ENCODE data around the gene BRCA1. TPM values are rescaled to one million over a fixed set of nuclear protein-coding genes. Genes with fewer than 3 reads are reported as not detected.
"Not testable (repeated sequence)": the region's sequence is repeated elsewhere in the genome, so short reads cannot be mapped to it uniquely, and the experiment has no call there.

BRCA1 gene
- total RNA-seq, 1 experiment from 2014 or later: 50.8 TPM

GRCh38 chr17:43134774-43135453 is 9.8 kb upstream of the BRCA1 start:
- H3K9me3 Mint-ChIP-seq (ENCODE audit: unreplicated experiment): no peaks in the 10 kb centered on the region
- POLR2A ChIA-PET: no interaction called here

GRCh38 chr17:43133439-43133838 is 8.3 kb upstream of the BRCA1 start:
- H3K27me3 Mint-ChIP-seq (ENCODE audit: insufficient read depth, unreplicated experiment); H3K4me1 Mint-ChIP-seq (ENCODE audit: low read depth, unreplicated experiment); H3K4me3 ChIP-seq (ENCODE audit: low read depth, low read length); BruUV-seq (replicated peaks); intact Hi-C loops (cut with micrococcal nuclease; ENCODE audit: unreplicated experiment); H3K9me3 Mint-ChIP-seq (ENCODE audit: unreplicated experiment); DNase-seq; H3K9me3 ChIP-seq; H3K27ac Mint-ChIP-seq (ENCODE audit: unreplicated experiment); H3K36me3 ChIP-seq (ENCODE audit: control insufficient read depth, insufficient read depth, low read length); H3K4me1 ChIP-seq; POLR2A ChIA-PET; H3K4me3 Mint-ChIP-seq (ENCODE audit: unreplicated experiment); H3K27me3 ChIP-seq (replicated peaks; ENCODE audit: control insufficient read depth, insufficient read depth, low read length): not testable (repeated sequence)
- peaks cover 81% of the 10 kb centered on the region for H3K36me3 Mint-ChIP-seq (ENCODE audit: insufficient read depth, unreplicated experiment)
- CTCF ChIA-PET: interaction anchor here (0.6 kb wide), 1 partner anchor 372 kb away, joined by 3 read pairs; the partner anchor contains the start of gene RAMP2

More at GRCh38 chr17:43134774-43135453, 9.8 kb upstream of the BRCA1 start:
- Histone ChIP-seq H3K4me3 (ENCODE audit: low read depth, low read length) (no peak overlapping the region), H3K36me3 (ENCODE audit: control insufficient read depth, insufficient read depth, low read length) (peaks cover 8% of the 10 kb centered on the region; the same call in 1 of the 2 replicates), H3K9me3 (no peaks in the 10 kb centered on the region), H3K27me3 (replicated peaks; ENCODE audit: control insufficient read depth, insufficient read depth, low read length) (no peaks in the 10 kb centered on the region), H3K4me1 (no peaks in the 10 kb centered on the region)
- Mint-ChIP-seq H3K27ac (ENCODE audit: unreplicated experiment) (no peak overlapping the region), H3K36me3 (ENCODE audit: insufficient read depth, unreplicated experiment) (peaks cover 81% of the 10 kb centered on the region), H3K4me1 (ENCODE audit: low read depth, unreplicated experiment) (peaks cover 6% of the 10 kb centered on the region), H3K4me3 (ENCODE audit: unreplicated experiment) (no peak overlapping the region), H3K27me3 (ENCODE audit: insufficient read depth, unreplicated experiment) (no peaks in the 10 kb centered on the region)
- CTCF ChIA-PET: no interaction called here
- DNase-seq: no peak
- intact Hi-C loops (cut with micrococcal nuclease; ENCODE audit: unreplicated experiment): no loop called here
- BruUV-seq (replicated peaks): no TSS peak
- TF ChIP-seq CTCF (IDR thresholded peaks at IDR 0.05; ENCODE audit: insufficient read depth in 1 of 2, low read depth in 1 of 2, low read length in 1 of 2, severe bottlenecking in 1 of 2, unreplicated experiment in 1 of 2): no peak

- BruUV-seq (replicated peaks): no TSS peak
- CTCF ChIA-PET: no interaction called here
- no peak for TF ChIP-seq CTCF (IDR thresholded peaks at IDR 0.05; ENCODE audit: insufficient read depth in 1 of 2, low read depth in 1 of 2, low read length in 1 of 2, severe bottlenecking in 1 of 2, unreplicated experiment in 1 of 2)
- Histone ChIP-seq H3K36me3 (ENCODE audit: control insufficient read depth, insufficient read depth, low read length) (peaks cover 12% of the 10 kb centered on the region), H3K4me1 (0 out of 2 replicates have a peak, but pooled peaks cover 3% of the 10 kb centered on the region), H3K27me3 (replicated peaks; ENCODE audit: control insufficient read depth, insufficient read depth, low read length) (no peaks in the 10 kb centered on the region), H3K9me3 (no peaks in the 10 kb centered on the region), H3K4me3 (ENCODE audit: low read depth, low read length) (no peak overlapping the region)
- Mint-ChIP-seq H3K36me3 (ENCODE audit: insufficient read depth, unreplicated experiment) (peaks cover 83% of the 10 kb centered on the region), H3K27ac (ENCODE audit: unreplicated experiment) (no peak overlapping the region), H3K4me3 (ENCODE audit: unreplicated experiment) (no peak overlapping the region), H3K9me3 (ENCODE audit: unreplicated experiment) (no peaks in the 10 kb centered on the region), H3K27me3 (ENCODE audit: insufficient read depth, unreplicated experiment) (no peaks in the 10 kb centered on the region), H3K4me1 (ENCODE audit: low read depth, unreplicated experiment) (no peaks in the 10 kb centered on the region)
- POLR2A ChIA-PET: no interaction called here
- DNase-seq: no peak
- intact Hi-C loops (cut with micrococcal nuclease; ENCODE audit: unreplicated experiment): no loop called here
Measured at GRCh38 chr17:43132117-43132516, 7.0 kb upstream of the BRCA1 start.

All from Caco-2 (cell line).